ENCODE data around the gene ATP2A1.

DNA sequence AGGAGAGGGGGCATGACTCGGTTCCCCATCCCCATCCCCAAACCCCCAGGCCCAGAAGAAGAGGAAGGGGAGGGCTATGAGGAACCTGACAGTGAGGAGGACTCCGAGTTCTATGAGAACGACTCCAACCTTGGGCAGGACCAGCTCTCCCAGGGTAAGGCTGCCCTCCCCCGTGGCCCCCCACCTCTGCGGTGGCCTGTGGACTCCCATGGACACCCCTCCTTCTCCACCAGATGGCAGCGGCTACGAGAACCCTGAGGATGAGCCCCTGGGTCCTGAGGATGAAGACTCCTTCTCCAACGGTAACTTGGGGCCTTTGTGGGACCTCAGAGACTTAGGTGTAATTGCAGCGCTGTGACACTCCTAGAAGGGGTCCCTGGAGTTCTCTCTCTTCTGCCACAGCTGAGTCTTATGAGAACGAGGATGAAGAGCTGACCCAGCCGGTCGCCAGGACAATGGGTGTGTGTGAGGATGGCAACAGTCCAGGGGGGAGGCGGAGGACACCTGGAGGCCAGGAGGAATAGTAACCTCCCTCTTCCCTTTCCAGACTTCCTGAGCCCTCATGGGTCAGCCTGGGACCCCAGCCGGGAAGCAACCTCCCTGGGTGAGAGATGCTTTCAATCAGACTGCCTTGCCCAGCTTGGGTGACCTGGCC, 59.1 kb downstream of the ATP2A1 start:
- TF ChIP-seq CTCF (IDR thresholded peaks at IDR 0.05; ENCODE audit: insufficient read depth, low read length) (no peak), POLR2AphosphoS5 (IDR thresholded peaks at IDR 0.05; ENCODE audit: low read depth) (no peak), GABPA (IDR thresholded peaks at IDR 0.05; ENCODE audit: low read depth) (no peak), SPI1 (IDR thresholded peaks at IDR 0.05; ENCODE audit: borderline replicate concordance, low read depth) (no peak)
- TF ChIP-seq, protein P1, sequence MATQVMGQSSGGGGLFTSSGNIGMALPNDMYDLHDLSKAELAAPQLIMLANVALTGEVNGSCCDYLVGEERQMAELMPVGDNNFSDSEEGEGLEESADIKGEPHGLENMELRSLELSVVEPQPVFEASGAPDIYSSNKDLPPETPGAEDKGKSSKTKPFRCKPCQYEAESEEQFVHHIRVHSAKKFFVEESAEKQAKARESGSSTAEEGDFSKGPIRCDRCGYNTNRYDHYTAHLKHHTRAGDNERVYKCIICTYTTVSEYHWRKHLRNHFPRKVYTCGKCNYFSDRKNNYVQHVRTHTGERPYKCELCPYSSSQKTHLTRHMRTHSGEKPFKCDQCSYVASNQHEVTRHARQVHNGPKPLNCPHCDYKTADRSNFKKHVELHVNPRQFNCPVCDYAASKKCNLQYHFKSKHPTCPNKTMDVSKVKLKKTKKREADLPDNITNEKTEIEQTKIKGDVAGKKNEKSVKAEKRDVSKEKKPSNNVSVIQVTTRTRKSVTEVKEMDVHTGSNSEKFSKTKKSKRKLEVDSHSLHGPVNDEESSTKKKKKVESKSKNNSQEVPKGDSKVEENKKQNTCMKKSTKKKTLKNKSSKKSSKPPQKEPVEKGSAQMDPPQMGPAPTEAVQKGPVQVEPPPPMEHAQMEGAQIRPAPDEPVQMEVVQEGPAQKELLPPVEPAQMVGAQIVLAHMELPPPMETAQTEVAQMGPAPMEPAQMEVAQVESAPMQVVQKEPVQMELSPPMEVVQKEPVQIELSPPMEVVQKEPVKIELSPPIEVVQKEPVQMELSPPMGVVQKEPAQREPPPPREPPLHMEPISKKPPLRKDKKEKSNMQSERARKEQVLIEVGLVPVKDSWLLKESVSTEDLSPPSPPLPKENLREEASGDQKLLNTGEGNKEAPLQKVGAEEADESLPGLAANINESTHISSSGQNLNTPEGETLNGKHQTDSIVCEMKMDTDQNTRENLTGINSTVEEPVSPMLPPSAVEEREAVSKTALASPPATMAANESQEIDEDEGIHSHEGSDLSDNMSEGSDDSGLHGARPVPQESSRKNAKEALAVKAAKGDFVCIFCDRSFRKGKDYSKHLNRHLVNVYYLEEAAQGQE (IDR thresholded peaks at IDR 0.05; ENCODE audit: insufficient replicate concordance, low read depth): no peak

Data from HL-60 (cell line).